HG03159 (cell line): Measurements from ENCODE around the gene C11orf21.
"Not testable (repeated sequence)": the region's sequence is repeated elsewhere in the genome, so short reads cannot be mapped to it uniquely, and the experiment has no call there.

ENCODE experiments used
- ATAC-seq: cut with Tn5 transposase; IDR thresholded peaks from one replicate; pipeline ENCODE4 v1.9.1; 2021; ENCODE audit warnings: mild to moderate bottlenecking, moderate library complexity; ENCODE audit not compliant: unreplicated experiment

The C11orf21 gene

DNA sequence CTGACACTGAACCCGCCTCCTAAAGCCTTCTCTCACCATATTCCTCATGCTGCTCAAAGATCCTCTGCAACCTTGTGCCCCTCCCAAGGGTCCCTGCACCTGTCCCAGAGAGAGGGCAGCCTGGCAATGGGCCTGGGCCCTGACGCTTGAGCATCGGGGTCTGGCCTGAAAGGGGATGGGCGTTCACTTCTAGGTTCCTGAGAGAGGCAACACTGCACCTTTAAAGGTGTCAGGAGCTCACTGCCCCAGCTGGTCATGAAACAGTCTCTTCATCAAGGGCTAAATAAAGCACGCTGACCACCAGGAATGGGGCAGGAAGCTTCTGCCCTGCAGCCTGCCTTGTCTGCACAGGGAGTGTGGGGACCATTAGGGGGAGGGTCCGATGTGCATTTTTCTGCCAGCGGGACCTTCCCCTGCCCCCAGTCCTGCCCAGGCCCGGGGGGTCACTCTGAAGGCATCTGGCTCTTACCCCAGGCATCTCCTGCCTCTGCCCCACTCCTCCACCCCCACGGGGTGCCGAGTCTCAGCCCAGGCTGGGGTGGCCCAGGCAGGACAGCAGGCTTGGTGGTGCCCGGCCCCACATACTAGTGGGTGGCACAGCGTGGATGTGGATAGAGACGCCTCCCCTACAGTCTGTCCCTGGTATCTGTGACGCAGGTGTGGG lies 3.5 kb downstream of the C11orf21 start:
- ATAC-seq = no peak

DNA sequence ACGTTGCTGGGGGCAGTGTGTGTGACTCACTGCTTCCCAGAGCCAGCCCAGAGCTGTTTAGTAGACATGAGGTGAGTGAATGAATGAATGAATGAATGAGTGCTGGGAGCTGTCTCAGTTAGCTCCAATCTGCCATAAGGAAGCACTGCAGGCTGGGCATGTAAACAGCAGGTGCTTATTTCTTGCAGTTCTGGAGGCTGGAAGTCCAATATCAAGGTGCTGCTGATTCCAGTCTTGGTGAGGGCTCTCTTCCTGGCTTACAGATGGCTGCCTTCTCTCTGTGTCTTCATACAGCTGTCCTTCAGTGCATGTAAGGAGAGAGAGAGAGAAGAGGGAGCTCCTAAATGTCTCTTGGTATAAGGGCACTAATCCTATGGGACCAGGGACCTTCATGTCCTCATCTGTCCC lies 4.1 kb downstream of the C11orf21 start:
- ATAC-seq = no peak

DNA sequence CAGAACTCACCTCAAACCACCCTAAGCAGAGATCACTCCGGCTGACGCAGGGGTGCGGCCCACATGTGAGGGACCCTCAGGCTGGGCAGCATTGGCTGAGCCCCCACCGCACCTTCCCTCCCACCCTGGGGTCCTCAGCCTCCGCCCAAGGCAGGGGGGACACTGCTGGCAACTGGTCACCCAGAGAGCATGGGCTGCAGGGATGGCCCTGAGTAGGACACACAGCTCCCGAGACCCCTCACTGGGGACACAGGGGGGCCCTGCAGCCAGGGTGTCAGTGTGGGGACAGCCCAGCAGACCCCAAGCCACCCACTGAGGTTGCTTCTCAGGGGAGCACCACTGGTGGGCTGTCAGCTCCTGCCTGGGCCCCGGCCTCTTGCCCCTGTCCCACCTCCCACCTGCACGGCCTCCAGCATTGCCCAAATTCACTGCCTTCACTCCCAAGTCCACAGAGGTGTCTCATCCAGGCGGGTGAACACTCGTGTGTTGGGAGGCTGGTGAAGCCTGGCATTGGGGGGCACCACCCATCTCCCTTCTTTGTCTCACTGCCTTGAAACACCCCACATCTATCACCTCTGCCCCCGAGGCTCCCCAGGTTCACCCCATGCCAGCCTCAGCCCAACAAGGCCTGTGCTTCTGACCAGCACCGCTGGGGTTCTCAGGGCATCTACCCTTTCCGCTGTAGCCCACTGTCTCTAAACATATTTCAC lies 4.7 kb downstream of the C11orf21 start:
- ATAC-seq = no peak

DNA sequence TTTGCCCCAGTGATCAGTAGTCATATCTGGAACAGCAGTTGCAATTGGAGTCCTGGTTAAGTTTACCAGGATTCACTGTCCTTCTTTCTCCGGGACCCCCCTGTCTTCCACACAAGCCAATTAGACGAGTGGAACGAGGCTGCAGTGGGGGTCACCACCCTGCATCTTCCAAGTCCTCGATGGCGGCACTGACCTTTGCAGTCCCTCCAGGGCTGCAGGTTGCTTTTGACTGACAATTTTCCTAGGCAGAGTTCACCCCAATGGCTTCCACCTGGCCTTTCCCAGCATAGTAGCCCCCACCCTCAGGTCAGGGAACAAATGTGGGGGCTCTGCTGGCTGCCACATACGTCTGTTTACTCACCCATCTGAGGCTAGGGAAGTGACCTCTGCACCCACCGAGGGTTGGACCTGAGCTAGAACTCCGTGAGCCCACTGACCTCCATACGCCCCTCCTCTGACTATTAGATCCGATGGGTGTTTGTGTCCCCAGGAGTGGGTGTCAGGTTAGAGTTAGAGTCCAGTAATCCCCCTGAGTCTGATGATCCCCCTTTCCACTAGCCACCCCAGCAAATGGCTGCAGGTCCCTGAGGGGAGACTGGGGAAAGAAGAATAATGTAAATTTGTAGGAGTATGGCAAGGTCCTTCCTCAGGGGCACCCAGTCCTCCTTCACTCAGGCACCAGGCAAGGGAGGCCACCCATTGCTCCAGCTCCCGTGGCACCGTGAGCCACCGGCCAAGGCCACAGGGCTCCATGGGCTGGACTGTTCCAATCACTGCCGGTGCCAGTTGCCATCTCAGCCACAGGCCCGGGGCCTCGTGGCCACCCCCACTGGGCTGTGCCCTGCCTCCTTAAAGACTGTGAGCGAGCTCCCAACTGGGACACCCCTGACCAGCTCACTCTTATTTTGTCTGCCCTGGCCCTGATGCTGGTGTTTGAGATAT lies 5.5 kb downstream of the C11orf21 start:
- ATAC-seq = no peak

DNA sequence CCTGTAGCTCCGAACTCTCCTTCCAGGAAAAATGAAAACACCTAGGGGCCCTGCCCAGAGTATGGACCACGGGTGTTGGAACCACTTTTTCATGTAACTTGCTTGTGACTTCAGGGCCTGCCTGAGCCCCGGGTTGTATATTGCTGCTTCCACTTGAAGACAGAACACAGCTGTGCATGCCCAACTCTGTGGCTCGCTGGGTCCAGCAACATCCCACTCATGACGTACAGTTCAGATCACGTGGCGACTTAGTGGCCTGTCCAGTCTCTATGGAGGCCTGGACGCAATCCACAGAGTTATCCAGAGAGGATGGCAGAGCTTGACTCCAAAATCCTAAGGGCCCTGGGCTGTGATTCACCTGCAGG lies 6.8 kb downstream of the C11orf21 start:
- ATAC-seq = no peak

DNA sequence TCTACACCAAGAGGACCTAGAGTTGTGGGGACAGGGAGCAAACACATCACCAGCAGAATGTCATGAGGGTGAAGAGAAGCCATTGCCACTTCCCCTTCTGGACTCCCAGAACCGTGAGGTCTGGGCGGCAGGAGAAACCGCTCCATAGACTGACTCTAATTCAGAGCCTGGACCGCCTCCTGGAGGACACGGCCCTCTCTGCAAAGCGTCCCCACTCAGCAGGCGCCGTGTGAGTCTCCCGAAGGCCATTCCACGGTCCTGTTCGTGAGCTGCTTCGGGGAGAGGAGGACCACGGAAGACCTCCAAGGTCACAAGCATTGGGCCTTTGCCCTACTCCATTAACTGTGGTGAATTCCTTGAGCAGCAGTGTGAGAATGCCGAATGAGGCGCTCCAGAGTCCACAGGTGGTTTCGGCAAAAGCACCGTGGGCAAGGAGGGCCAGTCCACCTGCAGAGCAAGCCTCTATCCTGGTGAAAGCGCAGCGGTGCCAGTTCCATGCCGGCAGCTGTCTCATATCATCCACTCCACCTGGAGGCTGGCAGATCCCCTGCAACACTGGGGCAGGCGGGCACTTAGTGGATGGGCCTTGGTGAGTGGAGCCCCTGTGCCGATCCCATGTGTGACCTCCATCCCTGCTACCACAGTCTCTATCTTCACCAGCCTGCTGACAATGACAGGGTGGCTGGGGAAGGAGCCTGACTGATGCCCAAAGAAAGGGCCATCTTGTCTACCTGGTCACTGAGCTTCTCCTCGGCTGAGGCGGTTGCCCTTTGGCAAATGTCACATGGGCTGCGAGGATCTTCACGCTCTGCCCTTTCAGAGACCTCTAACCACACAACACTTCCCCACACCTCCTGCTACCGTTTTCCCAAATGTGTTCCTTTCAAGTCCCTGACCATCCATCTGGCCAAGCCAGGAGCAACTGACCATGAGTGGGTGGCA lies 7.5 kb downstream of the C11orf21 start:
- no peak for ATAC-seq

DNA sequence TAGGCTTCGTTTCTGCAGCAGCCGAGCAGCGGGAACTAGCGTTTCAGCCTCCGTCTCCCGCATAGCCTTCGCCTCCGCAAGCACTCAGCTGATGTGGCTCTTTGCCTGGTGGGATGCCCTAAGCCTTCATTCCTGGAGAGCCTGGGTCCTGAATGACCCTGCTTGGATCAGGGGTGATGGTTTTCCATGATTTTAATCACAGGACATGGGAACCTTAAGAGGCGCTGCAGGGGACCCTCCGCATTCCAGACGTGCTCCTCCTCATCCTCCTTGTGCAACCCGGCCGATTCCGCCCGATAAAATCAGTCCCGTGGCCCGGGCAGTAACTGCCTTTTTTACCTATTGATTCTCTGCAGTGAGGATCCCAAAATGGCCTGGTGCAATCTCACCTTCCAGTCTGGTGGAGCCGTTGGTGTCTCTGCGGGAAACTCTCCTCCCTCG lies 8.2 kb downstream of the C11orf21 start:
- no peak for ATAC-seq

DNA sequence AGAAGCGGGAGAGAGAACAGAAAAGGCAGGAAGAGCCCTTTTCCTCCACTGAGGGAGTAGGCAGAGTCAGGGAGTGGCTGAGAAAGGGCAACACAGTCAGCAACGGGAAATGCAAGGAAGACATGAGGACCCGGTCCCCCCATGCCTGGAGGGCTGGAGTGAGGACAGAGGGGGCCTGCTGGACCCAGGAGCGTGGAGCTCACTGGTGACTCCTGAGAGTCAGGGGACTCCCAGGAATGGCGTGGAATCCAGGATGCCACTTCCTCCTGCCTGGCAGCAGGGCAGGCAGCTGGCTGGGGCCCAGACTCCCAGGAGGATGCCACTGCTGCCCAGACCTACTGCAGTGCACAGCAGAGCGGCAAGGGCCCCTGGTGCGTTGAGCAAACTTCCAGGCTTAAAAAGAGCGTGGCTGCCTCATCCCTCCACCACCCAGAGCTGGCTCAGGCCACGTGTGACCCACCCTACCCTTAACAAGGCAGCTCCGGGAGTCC lies 11.3 kb downstream of the C11orf21 start:
- no peak for ATAC-seq

DNA sequence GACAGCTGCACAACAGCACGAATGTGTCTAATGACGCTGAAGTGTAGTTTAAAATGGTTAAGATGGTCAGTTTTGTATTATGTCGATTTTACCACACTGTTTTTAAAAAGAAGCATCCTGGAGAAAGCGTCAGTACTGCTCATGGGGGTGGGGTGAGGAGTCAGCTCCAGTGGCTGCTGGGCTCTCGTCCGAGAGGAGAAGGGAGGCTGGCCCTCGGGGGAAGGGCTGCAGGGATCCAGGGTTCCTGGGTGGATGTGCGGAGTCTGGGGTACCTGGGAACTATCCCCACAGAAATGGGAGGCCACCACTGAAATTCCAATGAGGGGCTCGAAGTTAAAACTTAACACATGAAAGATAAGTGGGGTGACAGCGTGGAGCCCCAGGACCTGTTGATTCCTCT lies 11.9 kb downstream of the C11orf21 start:
- no peak for ATAC-seq

DNA sequence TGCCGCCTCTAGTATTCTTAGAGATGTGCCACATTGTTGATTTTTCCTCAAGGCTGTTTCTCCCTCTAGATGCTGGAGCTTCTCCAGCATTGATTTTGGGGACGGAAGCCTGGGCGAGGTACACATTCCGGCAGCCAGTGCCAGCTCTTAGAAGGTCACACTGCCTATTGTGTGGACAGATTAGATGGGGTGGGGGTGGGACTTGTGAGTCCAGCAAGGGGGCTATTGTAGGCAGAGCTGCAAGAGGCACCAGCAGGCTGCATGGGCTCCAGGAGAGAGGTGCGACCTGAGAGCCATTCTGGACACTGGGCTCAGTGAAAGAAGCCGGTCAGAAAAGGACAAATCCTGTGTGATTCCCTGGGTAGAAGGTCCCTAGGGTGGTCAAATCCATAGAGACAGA lies 12.4 kb downstream of the C11orf21 start:
- ATAC-seq = no peak

DNA sequence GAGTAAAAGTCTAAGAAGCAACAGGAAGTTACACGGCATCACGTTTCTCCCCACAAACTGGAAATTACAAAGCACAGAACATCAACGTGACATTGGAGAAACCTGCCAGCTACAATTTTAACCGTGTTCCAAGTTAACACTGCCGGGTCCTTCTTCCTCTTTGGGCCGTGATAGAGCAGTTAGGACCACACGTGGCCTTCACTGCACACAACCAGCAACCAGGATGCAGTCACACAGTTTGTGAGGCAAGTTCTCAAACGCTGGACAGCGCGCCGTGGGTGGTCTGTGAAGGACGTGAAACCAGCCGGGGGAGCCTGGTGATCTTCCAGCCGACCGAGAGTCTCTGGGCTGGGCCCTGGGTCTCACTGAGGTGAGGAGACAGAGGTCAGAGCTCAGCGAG lies 14.6 kb downstream of the C11orf21 start:
- ATAC-seq = no peak

DNA sequence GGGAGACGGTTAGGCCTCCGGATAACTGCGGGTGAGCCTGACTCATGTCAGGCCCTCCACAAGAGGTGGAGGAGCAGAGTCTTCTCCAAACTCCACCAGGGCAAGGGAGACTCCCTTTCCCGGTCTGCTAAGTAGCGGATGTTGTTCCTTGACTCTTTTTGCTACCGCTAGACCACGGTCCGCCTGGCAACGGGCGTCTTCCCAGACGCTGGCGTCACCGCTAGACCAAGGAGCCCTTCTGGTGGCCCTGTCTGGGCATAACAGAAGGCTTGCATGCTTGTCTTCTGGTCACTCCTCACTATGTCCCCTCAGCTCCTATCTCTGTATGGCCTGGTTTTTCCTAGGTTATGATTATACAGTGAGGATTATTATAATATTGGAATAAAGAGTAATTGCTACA lies 15.4 kb downstream of the C11orf21 start:
- ATAC-seq = not testable (repeated sequence)

DNA sequence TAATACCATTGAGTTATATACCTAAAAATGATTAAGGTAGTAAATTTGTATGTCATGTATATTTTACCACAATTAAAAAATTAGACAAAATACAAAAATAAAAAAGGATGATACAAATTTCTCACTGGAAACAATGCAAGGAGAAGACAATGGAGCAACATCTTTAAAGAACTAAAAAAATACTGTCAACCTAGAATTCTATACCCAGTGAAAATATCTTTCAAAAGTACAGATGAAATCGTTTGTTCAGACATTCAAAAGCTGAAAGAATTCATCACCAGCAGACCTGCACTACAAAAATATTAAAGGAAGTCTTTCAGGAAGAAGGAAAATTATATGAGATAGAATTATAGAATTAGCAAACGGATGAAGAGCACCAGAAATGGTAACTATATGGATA lies 21.5 kb downstream of the C11orf21 start:
- no peak for ATAC-seq

DNA sequence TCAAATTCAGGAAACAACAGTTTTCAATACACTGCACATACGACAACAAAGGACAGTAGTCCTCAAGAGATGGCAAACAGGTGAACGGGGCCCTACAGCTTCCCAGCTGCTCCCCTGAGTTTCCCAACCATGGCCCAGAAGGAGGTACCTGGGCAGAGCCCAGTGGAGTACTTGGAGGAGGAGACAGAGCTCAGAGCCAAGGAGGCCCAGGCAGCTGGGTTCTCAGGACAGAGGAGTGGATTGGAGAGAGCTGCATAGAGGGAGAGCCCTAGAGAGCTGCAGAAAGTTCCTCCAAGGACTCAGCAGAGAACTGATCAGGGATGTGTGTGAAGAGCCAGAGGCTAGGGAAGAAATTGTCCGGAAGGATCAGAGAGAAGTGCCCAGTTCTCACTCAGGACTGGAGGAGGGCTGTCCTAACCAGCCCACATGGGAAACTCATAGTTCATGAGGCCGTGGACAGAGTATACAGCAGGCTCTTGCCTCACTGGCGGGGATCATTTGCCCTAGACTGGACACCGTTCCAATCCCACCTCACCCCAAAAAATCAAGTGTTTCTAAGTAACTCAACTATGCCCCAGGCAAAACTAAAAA lies 23.7 kb downstream of the C11orf21 start:
- no peak for ATAC-seq

DNA sequence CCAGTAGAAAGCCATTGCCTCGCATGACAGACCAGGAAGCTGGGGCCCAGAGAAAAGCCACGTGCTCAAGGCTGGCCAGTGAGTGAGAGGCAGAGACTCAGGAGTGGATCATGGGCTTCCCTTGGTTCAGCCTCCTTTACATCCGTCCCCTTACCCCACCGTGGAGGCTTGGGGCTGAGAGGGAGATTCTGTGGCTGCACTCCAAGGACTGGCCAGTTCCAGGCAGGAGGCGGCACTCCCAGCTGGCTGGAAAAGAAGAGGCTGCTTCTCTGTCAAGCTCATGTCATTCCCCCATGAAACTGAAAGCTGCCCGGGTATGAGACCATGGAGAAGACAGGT lies 24.7 kb downstream of the C11orf21 start:
- ATAC-seq = no peak

DNA sequence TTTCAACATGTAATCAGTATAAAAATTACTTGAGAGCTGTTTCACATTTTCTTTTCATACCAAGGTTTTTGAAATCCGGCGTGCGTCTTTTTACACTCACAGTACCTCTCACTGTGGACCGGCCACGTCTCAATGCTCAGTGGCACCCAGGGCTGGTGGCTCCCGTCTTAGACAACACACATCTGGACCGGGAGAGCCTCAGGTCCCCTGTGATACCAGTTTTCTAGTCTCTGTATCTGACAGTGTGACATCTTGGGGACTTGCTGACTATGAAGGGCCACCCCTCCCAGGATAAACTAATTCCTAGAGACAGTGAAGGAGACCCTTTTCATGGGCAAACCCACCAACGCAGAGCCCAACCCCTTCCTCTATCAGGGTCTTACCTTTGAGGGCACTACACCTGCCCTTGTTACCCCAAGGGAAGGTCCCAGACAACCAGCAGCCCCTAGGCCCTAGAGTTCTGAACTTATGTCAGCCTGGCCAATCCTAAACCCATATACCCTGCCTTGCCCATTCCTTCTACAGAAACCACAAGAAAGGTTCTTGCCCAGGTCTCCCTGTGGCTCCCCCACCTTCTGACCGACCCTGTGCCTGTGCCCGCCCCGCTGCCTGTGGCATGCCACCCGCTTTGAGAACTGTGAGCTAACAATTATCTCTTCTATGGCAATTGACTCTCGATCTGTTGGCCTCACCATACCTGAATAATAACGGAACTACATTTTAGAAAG lies 25.3 kb downstream of the C11orf21 start:
- ATAC-seq = no peak

DNA sequence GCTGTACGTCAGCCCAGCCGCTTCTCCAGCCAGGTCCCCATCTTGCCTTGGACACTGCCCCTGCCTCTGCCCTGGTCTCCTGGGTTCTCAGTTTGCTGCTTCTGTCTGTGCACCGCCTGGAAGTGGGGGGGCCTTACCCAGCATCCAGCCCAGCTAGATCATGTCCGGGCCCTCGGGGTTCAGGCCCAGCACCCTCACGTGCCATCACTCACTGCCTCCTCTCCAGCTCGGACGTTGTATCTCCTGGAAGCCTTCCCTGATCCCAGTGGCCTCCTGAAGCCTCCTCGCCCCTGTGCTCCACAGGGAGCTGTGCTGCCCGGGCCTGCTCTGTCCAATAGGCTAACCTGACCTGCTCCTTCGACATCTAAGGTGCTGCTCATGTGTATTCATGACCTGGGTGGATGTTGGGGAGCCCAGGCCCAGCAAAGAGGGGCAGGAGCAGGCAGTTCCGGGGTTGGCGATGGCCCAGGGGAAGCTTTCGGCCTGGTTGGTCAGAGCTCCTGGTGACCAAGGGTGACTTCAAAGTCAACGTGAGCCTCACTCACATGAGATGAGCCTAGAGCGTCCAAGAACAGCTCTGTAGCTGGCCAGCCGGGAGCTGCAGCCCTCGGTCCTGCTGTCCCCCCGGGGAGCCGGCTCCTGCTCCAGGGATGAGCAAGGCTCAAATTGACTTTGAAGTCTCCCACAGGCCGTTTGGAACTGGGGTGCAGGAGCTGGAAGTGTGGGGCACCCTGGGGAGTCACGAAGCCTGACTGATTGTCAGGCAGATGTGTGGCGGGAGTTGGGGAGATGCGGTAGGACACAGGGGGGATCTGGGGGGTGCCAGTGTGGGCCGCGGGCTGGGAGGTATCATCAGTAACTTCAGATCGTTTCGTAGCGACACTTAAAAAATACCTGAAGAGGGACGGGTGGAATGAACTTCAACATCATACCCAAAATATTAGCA lies 26.1 kb downstream of the C11orf21 start:
- ATAC-seq = no peak

DNA sequence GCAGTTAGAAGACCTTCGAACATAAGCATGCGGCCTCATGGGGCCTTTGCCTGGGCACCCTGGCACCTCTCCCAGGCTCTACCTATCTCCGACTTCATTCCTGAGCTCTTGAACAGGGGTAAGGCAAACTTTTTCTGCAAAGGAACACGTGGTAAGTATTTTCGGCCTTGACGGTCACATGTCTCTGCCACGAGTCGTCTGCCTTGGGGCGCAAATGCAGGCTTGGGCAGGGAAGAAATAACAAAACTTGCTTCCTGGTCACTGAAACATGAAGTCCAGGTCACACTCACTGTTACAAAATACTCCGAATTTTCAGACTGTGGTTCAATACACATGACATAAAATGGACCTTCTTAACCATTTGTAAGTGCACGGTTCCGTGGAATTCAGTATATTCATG lies 27.9 kb downstream of the C11orf21 start:
- ATAC-seq = no peak
